DMS114 treated with DMSO at 0.1 percent for 48 hours (cell line): Measurements from ENCODE around the gene SCAPER.
"Not testable (repeated sequence)": the region's sequence is repeated elsewhere in the genome, so short reads cannot be mapped to it uniquely, and the experiment has no call there.

Experiments
- DNase-seq: peaks from one replicate; lab custom pipeline; 2025; ENCODE audit not compliant: unreplicated experiment; lab: John Stamatoyannopoulos, UW

SCAPER gene

GRCh38 chr15:76433798-76434400 is 471.2 kb downstream of the SCAPER start:
- DNase-seq: no peak

GRCh38 chr15:76433036-76433435 is 472.1 kb downstream of the SCAPER start:
- DNase-seq: not testable (repeated sequence)

DNA sequence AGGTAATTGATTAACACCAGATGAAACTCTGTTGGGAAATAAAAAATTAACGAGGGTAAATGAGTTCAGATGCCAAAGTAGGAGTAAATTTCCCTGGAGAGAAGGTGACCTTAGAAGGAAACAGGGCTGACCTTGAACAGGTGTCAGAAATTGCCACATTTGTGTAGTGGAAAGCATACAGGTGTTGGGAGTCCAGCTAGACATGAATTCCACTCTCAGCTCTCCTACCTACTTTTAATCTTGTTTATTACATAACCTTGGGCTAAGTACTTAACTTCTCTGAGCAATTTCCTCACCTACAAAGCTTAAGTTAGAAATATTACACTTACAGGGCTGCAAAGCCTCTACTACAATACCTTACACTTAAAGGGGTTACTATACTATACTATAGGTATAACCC is 472.5 kb downstream of the SCAPER start:
- DNase-seq: no peak

DNA sequence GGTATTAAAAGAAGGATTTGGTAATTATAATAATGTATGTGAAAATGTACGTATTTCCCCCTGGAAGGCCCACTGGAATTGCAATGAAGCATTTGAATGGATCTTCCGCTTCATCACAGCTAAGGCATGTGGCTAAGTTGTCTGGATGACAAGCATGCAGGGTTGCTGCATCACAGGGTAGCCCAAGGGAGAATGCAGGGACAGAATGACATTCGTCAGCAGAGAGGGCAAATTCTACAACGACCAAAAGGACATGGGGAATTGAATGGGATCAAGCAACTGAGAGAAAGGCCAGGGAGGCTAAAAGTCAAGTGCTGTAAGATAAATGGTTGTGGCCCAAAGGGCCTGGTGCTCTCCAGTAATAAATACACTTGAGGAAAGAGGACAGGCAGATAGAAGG is 473.2 kb downstream of the SCAPER start:
- no peak for DNase-seq

GRCh38 chr15:76430711-76431110 is 474.4 kb downstream of the SCAPER start:
- DNase-seq: not testable (repeated sequence)

DNA sequence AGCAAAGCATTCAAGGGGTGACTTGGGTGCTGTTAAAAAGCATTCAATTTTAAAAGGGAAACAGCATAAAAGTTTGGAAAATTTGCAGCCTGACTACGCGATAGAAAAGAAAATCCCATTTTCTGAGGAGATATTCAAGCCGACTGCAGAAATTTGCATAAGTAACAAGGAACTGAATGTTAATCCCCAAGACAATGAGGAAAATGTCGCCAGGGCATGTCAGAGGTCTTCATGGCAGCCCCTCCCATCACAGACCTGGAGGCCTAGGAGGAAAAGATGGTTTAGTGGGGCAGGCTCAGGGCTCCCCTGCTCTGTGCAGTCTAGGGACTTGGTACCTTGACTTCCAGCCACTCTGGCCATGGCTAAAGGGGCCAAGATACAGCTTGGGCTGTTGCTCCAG is 475.5 kb downstream of the SCAPER start:
- no peak for DNase-seq

DNA sequence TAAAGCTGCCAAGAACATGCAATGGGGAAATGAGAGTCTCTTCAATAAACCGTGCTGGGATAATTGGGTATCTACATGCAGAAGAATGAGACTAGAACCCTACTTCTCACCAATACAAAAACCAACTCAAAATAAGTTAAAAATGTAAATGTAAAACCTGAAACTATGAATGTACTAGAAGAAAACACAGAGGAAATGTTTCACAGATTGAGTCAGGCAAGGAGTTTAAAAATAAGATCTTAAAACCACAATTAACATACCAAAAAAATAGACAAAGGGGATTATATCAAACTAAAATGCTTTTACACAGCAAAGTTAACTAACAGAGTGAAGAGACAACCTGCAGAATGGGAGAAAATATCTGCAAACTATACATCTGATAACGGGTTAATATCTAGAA is 478.2 kb downstream of the SCAPER start:
- DNase-seq: no peak

DNA sequence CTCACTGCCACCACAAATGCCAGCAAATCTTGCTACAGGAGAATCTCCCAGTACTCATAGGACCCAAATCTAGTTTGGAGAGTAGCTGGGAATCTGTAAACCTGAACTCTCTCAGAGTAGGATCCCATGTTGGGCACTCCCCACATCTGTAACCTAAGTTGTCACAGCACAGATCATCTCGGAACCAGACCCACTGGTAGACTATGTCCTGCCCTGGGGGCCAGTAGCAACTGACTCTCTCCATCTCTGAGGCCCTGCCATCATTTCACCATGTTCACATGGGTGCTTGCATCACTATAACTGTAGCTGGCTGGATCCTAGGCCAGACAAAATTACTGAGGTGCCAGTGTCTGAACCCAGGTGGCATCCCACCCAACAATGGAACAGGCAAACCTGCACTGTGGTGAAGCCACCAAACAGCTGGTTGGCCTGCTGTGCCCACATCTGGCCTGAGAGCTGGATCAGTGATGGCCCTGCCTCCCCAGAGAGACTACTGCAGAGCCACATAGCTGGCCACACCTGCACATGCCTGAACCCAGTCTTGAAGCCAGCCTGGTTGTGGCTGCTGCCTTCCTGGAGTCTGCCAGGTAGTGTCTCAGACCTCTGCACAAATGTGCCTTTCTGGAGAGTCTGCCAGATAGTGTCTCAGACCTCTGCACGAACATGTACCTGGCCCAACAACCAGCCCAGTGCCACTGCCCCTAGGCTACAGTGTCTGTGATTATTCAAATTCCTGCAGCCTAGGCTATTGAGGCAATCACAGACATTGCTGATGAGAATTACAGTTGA is 486.6 kb downstream of the SCAPER start:
- no peak for DNase-seq

GRCh38 chr15:76401285-76401684 is 503.9 kb downstream of the SCAPER start:
- DNase-seq: no peak

DNA sequence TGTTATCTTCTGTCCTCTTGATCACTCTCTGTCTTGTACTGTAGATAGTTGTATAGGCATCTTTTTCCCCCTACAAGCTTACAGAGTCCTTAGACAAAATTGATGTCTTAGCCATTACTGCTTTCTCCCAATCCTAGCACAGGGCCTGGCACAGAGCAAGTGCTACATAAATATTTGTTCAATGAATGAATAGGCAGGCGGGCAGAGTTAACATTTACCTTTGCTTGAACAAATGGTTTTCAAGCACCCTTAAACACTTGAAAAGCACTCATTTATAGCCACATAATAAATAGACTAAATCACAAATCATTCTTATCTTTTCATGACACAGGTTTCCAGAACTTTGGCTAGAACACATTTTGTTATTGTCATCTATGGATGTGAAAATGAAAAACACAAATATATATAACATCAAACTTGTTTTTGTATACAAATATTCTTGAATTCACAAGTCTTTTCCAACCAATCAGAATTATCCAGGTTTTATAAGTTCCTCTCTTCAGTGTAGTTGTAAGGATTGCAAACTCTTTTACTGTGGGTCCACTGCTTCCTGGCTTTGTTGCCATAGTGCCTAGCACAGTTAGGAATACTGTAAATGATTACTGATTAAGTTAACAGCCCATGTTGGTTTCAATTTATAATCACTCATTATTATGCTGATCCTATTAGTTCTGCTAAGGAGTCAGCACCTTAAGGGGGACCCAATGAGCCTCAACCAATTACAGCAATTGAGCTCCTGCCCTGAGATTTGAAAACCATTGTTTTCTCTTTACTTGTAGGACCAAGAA is 506.6 kb downstream of the SCAPER start:
- no peak for DNase-seq

- no peak for DNase-seq
Measured at GRCh38 chr15:76393614-76394013, 511.5 kb downstream of the SCAPER start.

- DNase-seq: no peak
Measured at GRCh38 chr15:76391847-76392246, 513.3 kb downstream of the SCAPER start.

GRCh38 chr15:76391309-76391708 is 513.8 kb downstream of the SCAPER start:
- no peak for DNase-seq

- DNase-seq: no peak
Measured at GRCh38 chr15:76390571-76390970, 514.6 kb downstream of the SCAPER start.

- DNase-seq: no peak
Measured at GRCh38 chr15:76386926-76387325, 518.2 kb downstream of the SCAPER start.

DNA sequence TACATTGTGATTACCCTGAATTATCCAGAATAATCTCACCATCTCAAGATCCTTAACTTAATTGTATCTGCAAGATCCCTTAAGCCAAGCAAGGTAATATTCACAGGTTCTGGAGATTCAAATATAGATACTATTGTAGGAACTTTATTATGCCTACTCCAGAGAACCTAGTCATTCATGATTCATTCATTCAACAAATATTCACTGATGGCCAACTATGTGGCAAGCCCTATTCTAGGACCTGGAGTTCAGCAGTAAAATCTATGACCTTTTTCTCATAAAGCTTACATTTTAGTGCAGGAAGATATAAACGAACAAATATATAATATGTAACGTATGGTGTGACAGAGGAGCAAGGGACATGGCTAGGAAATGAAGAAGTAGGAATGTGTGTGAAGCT is 519.0 kb downstream of the SCAPER start:
- DNase-seq: no peak

- DNase-seq: no peak
Measured at GRCh38 chr15:76384409-76384808, 520.7 kb downstream of the SCAPER start.

DNA sequence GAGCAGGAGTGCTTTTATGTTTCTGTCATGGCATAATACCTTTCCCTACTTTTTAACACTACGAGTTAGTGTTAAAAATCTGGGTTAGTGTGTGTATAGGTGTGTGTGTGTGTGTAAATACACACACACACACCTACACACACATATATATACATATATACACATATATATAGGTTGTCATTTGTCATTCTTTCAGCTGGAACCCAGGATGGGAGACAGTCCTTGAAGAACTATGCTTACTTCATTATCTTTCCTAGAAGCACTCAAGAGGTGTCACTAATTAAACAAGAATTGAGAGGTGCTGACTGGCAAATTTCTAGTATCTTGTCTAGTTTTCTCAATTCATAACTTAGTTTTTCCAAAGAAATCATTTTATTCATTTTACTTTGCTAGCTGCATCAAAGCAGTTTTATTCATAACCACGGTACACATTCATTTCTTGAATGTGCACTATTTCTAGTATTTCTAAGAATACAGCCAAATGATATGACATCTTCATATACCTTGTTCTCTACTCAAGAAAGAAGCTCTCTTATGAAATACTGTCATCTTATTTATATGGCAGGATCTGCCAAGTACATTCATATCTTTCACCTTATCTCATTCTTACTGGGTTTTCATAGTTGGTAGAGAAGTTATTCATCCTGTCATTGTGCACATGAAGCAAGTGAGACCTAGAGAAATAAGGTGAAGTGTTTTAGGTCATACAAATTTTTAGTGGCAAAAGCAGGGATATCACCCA is 522.0 kb downstream of the SCAPER start:
- DNase-seq: no peak

- DNase-seq: no peak
Measured at GRCh38 chr15:76381366-76381765, 523.8 kb downstream of the SCAPER start.

GRCh38 chr15:76380249-76380648 is 524.9 kb downstream of the SCAPER start:
- DNase-seq: no peak

DNA sequence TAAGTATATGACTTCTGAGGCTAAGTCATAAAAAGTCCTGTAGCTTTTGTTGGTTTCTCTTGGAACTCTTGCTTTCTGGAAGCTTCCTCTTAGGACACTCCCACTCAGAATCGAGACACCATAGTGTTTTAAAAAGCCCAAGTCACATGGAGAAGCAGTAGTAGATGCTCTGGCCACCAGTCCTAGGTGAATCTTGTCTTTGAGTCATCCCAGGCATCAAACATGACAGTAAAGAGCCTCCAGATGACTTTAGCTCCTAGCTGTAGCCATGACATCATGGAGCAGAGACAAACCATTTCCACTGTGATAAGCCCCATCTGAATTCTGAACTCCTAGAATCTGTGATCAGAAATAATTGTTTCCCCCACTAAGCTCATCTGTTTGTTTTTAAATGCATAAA is 526.4 kb downstream of the SCAPER start:
- no peak for DNase-seq
